Measurements from ENCODE around the gene S100A13.
"Not testable (repeated sequence)": the region's sequence is repeated elsewhere in the genome, so short reads cannot be mapped to it uniquely, and the experiment has no call there.

S100A13 gene

GRCh38 chr1:153648000-153648643, 20.8 kb upstream of the S100A13 start:
- no peak for DNase-seq (ENCODE audit: low read depth in 1 of 2, low spot score in 1 of 2)

- DNase-seq (ENCODE audit: low read depth in 1 of 2, low spot score in 1 of 2), result no peak
Measured at GRCh38 chr1:153647346-153647714, 20.0 kb upstream of the S100A13 start.

- no peak for DNase-seq (ENCODE audit: low read depth in 1 of 2, low spot score in 1 of 2)
Measured at GRCh38 chr1:153646672-153647345, 19.5 kb upstream of the S100A13 start.

GRCh38 chr1:153643816-153644215, 16.5 kb upstream of the S100A13 start:
- DNase-seq (ENCODE audit: low read depth in 1 of 2, low spot score in 1 of 2), result no peak

- no peak for DNase-seq (ENCODE audit: low read depth in 1 of 2, low spot score in 1 of 2)
Measured at GRCh38 chr1:153643100-153643499, 15.8 kb upstream of the S100A13 start.

GRCh38 chr1:153642161-153642560, 14.9 kb upstream of the S100A13 start:
- DNase-seq (ENCODE audit: low read depth in 1 of 2, low spot score in 1 of 2), result no peak

GRCh38 chr1:153640861-153641260, 13.6 kb upstream of the S100A13 start:
- no peak for DNase-seq (ENCODE audit: low read depth in 1 of 2, low spot score in 1 of 2)

- DNase-seq (ENCODE audit: low read depth in 1 of 2, low spot score in 1 of 2), result not testable (repeated sequence)
Measured at GRCh38 chr1:153640213-153640612, 12.9 kb upstream of the S100A13 start.

- no peak for DNase-seq (ENCODE audit: low read depth in 1 of 2, low spot score in 1 of 2)
Measured at GRCh38 chr1:153639280-153639679, 12.0 kb upstream of the S100A13 start.

- no peak for DNase-seq (ENCODE audit: low read depth in 1 of 2, low spot score in 1 of 2)
Measured at GRCh38 chr1:153638261-153638660, 11.0 kb upstream of the S100A13 start.

GRCh38 chr1:153636312-153636711, 9.0 kb upstream of the S100A13 start:
- no peak for DNase-seq (ENCODE audit: low read depth in 1 of 2, low spot score in 1 of 2)

GRCh38 chr1:153635872-153636271, 8.6 kb upstream of the S100A13 start:
- no peak for DNase-seq (ENCODE audit: low read depth in 1 of 2, low spot score in 1 of 2)

- peak; percentile 96 to 97 for DNase-seq (ENCODE audit: low read depth in 1 of 2, low spot score in 1 of 2)
Measured at GRCh38 chr1:153633754-153634665, 6.7 kb upstream of the S100A13 start, which contains the start of gene CHTOP. Gene CHTOP, plus strand, starts transcription at chr1:153634066. Its CDS starts 2,523 bp downstream, at chr1:153636589.

GRCh38 chr1:153633161-153633753, 6.0 kb upstream of the S100A13 start:
- no peak for DNase-seq (ENCODE audit: low read depth in 1 of 2, low spot score in 1 of 2)

- DNase-seq (ENCODE audit: low read depth in 1 of 2, low spot score in 1 of 2), result no peak
Measured at GRCh38 chr1:153631047-153632022, 4.0 kb upstream of the S100A13 start.

- no peak for DNase-seq (ENCODE audit: low read depth in 1 of 2, low spot score in 1 of 2)
Measured at GRCh38 chr1:153630384-153630783, 3.1 kb upstream of the S100A13 start.

- no peak for DNase-seq (ENCODE audit: low read depth in 1 of 2, low spot score in 1 of 2)
Measured at GRCh38 chr1:153629971-153630370, 2.7 kb upstream of the S100A13 start.

GRCh38 chr1:153629343-153629665, 2.0 kb upstream of the S100A13 start:
- no peak for DNase-seq (ENCODE audit: low read depth in 1 of 2, low spot score in 1 of 2)

- DNase-seq (ENCODE audit: low read depth in 1 of 2, low spot score in 1 of 2), result no peak
Measured at GRCh38 chr1:153628638-153629342, 1.5 kb upstream of the S100A13 start.

Measured in activated CD4-positive, alpha-beta T cell treated with anti-CD3 and anti-CD28 coated beads, Interleukin-2, amount 50 U/mL, for 24 hours (primary cell).